ENCODE data around the gene TREH.

GRCh38 chr11:118689503-118689851 lies 10.0 kb upstream of the TREH start:
- TF ChIP-seq POLR2A (IDR thresholded peaks at IDR 0.05) (no peak), CTCF (IDR thresholded peaks at IDR 0.05) (no peak)
